Right atrium auricular region (tissue), 2 donors: Measurements from ENCODE around the gene ERICH6B. TPM values are rescaled to one million over a fixed set of nuclear protein-coding genes. Genes with fewer than 3 reads are reported as not detected.
"Not testable (repeated sequence)": the region's sequence is repeated elsewhere in the genome, so short reads cannot be mapped to it uniquely, and the experiment has no call there.

Source experiments
- DNase-seq: peaks from one replicate; pipeline ENCODE4 v3.0.0-alpha.2; 2019; ENCODE audit warnings: low spot score
- H3K27ac ChIP-seq, 2 donors: fragments of 200-600 bp; sonication (generic); 1 replicate in 1 of 2; 2 replicates in 1 of 2; pipeline ENCODE4 v1.5.1; 2016 to 2019
- H3K27me3 ChIP-seq, 2 donors: fragments of 200-600 bp; sonication (generic); one replicate each; pipeline versions ENCODE4 v1.5.1 to v1.6.0; 2017 to 2019
- H3K36me3 ChIP-seq: fragments of 200-600 bp; sonication (generic); one replicate; pipeline ENCODE4 v1.5.1; 2016
- H3K4me1 ChIP-seq, 2 donors: fragments of 200-600 bp; sonication (generic); one replicate each; pipeline versions ENCODE4 v1.5.1 to v1.6.0; 2017 to 2019
- H3K4me3 ChIP-seq, 2 donors: fragments of 200-600 bp; sonication (generic); 1 replicate in 1 of 2; 2 replicates in 1 of 2; pipeline ENCODE4 v1.5.1; 2017 to 2019; ENCODE audit warnings: mild to moderate bottlenecking in 1 of 2, moderate library complexity in 1 of 2
- H3K9me3 ChIP-seq, 2 donors: fragments of 200-600 bp; sonication (generic); one replicate each; pipeline ENCODE4 v1.5.1; 2019
- total RNA-seq, 2 donors: library from RNA; depleted of rRNA; stranded (reverse); fragments of >200 nt; gene quantifications; one replicate each; pipeline ENCODE4 v1.1.0, GENCODE V29; 2016
- TF ChIP-seq, protein P1 (sequence below), 2 donors: fragments of 200-600 bp; sonication (generic); IDR thresholded peaks; one replicate each; pipeline ENCODE4 v1.5.1; 2019; ENCODE audit warnings: antibody characterized with exemption in 2 of 2

The ERICH6B gene
- total RNA-seq, 2 donors from 2014 or later: not detected

DNA sequence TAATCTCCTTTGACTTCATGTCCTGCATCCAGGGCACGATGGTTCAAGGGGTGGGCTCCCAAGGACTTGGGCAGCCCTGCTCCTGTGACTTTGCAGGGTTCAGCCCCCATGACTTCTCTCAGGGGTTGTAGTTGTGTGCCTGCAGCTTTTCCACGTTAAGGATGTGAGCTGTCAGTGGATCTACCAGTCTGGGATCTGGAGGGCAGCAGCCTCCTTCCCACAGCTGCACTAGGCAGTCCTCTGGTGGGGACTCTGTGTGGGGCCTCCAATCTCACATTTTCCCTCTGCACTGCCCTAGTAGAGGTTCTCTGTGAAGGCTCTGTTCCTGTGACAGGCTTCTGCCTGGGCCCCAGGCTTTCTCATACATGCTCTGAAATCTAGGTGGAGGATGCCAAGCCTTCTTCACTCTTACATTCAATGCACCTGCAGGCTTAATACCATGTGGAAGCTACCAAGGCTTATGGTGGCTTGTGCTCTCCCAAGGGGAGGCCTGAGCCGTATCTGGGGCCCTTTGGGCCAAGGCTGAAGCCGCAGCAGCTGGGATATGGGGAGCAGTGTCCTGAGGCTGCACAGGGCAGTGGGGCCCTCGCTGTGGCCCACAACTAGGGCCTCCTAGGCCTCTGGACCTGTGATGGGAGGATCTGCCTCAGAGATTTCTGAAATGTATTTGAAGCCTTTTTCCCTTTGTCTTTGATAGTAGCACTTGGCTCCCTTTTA is 39.3 kb upstream of the ERICH6B start:
- no peak overlapping the region for H3K27ac ChIP-seq
- TF ChIP-seq, protein P1, sequence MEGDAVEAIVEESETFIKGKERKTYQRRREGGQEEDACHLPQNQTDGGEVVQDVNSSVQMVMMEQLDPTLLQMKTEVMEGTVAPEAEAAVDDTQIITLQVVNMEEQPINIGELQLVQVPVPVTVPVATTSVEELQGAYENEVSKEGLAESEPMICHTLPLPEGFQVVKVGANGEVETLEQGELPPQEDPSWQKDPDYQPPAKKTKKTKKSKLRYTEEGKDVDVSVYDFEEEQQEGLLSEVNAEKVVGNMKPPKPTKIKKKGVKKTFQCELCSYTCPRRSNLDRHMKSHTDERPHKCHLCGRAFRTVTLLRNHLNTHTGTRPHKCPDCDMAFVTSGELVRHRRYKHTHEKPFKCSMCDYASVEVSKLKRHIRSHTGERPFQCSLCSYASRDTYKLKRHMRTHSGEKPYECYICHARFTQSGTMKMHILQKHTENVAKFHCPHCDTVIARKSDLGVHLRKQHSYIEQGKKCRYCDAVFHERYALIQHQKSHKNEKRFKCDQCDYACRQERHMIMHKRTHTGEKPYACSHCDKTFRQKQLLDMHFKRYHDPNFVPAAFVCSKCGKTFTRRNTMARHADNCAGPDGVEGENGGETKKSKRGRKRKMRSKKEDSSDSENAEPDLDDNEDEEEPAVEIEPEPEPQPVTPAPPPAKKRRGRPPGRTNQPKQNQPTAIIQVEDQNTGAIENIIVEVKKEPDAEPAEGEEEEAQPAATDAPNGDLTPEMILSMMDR (IDR thresholded peaks at IDR 0.05): no peak

DNA sequence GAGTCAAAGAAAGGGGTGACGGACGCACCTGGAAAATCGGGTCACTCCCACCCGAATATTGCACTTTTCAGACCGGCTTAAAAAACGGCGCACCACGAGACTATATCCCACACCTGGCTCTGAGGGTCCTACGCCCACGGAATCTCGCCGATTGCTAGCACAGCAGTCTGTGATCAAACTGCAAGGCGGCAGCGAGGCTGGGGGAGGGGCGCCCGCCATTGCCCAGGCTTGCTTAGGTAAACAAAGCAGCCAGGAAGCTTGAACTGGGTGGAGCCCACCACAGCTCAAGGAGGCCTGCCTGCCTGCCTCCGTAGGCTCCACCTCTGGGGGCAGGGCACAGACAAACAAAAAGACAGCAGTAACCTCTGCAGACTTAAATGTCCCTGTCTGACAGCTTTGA is 29.7 kb upstream of the ERICH6B start:
- H3K27me3 ChIP-seq, H3K4me1 ChIP-seq, DNase-seq, H3K27ac ChIP-seq, H3K4me3 ChIP-seq, H3K36me3 ChIP-seq: not testable (repeated sequence)
- peaks cover 0 to 13% of the 10 kb centered on the region in 2 donors for H3K9me3 ChIP-seq

More for the DNA sequence above, 39.3 kb upstream of the ERICH6B start:
- DNase-seq: no peak
- Histone ChIP-seq H3K9me3 (no peaks in the 10 kb centered on the region), H3K27me3 (no peaks in the 10 kb centered on the region), H3K4me3 (no peak overlapping the region), H3K36me3 (no peaks in the 10 kb centered on the region), H3K4me1 (no peaks in the 10 kb centered on the region)

DNA sequence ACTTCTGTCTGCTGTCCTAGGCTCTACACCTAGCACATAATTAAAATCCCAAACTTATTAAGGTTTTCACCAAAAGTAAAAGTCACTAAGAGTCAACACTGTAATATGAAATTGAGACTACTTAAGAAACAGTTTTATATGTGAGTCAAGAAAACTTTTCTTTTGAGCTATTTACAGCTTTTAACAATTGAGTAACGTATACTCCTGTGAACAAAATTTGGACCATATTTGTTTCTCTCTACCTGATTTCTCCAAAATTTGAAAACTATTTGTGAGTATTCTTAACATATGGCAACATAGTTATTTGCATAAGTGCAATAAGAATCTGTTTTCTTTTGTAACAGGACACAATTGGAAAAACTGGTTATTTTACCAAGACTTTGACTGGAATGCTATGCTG is 26.6 kb upstream of the ERICH6B start:
- not testable (repeated sequence) for H3K4me1 ChIP-seq, H3K27ac ChIP-seq, H3K36me3 ChIP-seq, H3K4me3 ChIP-seq, DNase-seq, H3K27me3 ChIP-seq
- H3K9me3 ChIP-seq: peaks cover 0 to 13% of the 10 kb centered on the region in 2 donors

DNA sequence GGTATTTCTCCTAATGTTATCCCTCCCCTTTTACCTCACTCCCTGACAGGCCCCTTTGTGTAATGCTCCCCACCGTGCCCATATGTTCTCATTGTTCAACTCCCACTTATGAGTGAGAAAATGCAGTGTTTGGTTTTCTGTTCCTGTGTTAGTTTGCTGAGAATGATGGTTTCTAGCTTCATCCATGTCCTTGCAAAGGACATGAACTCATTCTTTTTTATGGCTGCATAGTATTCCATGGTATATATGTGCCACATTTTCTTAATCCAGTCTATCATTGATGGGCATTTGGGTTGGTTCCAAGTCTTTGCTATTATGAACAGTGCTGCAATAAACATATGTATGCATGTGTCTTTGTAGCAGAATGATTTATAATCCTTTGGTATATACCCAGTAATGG is 19.8 kb upstream of the ERICH6B start:
- H3K27ac ChIP-seq, H3K9me3 ChIP-seq, H3K4me3 ChIP-seq, H3K27me3 ChIP-seq, DNase-seq, H3K36me3 ChIP-seq, H3K4me1 ChIP-seq: not testable (repeated sequence)

DNA sequence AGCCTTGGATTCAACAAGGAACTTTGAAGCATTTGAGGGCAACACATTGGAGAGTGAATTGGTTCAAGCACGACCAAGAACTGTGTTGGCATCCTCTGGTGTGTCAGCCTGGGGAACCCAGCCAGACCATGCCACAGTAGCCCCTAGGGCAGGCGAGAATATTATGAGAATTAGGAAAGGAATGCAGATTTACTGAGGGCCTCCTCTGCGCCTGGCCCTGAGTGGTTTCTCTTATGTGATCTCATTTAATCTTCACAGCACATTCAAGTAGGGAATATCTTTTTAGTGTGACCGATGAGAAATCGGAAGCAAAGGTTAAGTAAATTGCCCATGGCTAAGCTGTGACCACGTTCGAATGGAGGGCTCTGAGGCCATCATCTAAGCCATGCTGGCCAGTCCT is 15.3 kb upstream of the ERICH6B start:
- Histone ChIP-seq H3K27ac (no peak overlapping the region), H3K4me1 (no peaks in the 10 kb centered on the region), H3K9me3 (no peaks in the 10 kb centered on the region), H3K36me3 (no peaks in the 10 kb centered on the region), H3K27me3 (no peaks in the 10 kb centered on the region), H3K4me3 (no peak overlapping the region)
- TF ChIP-seq, protein P1 (IDR thresholded peaks at IDR 0.05): no peak
- no peak for DNase-seq

DNA sequence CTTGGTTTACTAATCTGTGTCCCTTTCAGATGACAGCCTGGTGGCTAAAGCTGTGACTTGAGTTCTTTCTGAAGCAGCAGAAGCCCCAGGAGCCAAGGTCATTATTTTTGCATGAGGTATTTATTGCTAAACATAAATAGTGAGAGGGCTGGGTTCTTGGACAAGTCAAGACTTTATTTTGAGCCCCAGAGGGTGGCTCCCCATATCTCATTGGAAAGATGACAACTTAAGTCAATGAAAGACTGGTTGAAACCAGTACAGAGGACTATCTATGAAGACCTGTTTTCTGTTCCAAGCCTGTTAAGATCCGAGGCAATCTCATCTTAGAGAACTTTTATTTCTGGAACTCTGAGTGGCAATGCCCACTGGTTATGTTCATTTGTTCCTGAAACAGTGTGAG is 14.4 kb upstream of the ERICH6B start:
- H3K36me3 ChIP-seq: no peaks in the 10 kb centered on the region
- no peak overlapping the region for H3K27ac ChIP-seq
- H3K9me3 ChIP-seq: no peaks in the 10 kb centered on the region
- H3K4me3 ChIP-seq: no peak overlapping the region
- DNase-seq: no peak
- H3K4me1 ChIP-seq: no peaks in the 10 kb centered on the region
- H3K27me3 ChIP-seq: no peaks in the 10 kb centered on the region
- TF ChIP-seq, protein P1 (IDR thresholded peaks at IDR 0.05): no peak

DNA sequence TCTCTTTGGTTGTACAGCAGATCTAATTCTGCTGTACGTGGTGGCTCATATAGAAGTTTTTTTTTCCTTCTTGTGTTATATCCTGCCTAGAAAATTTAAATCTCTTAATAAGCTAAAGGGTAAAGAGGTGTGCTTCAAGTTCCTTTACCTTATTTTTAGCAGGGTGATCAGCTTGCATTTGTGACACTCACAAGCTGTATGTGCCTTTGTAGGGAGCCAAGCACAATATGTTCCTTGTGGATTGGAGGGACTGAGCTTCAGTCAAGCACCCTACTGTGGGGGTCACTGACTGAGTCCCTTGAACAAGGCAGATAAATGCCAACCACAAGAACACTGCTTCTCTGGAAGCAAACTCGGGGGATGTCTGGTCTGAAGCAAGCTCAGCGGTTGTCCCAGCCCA is 12.6 kb upstream of the ERICH6B start:
- Histone ChIP-seq H3K4me1 (no peaks in the 10 kb centered on the region), H3K27ac (no peak overlapping the region), H3K36me3 (no peaks in the 10 kb centered on the region), H3K27me3 (no peaks in the 10 kb centered on the region), H3K9me3 (no peaks in the 10 kb centered on the region), H3K4me3 (no peak overlapping the region)
- TF ChIP-seq, protein P1 (IDR thresholded peaks at IDR 0.05): no peak
- DNase-seq: no peak
